Measurements from ENCODE around the gene PDP2.

The PDP2 gene

GRCh38 chr16:66904846-66905632 lies 24.7 kb downstream of the PDP2 start:
- DNase-seq, result no peak

GRCh38 chr16:66905633-66906539 lies 25.6 kb downstream of the PDP2 start:
- peak; percentile 33 to 39 for DNase-seq

GRCh38 chr16:66906916-66907836 lies 26.9 kb downstream of the PDP2 start:
- DNase-seq, result no peak

- DNase-seq, result no peak
These were observed 27.8 kb downstream of the PDP2 start for GRCh38 chr16:66908116-66908515.

- DNase-seq, result no peak
These were observed 28.6 kb downstream of the PDP2 start for GRCh38 chr16:66908762-66909559.

- no peak for DNase-seq
These were observed 30.0 kb downstream of the PDP2 start for GRCh38 chr16:66910175-66910940.

GRCh38 chr16:66911112-66911511 lies 30.8 kb downstream of the PDP2 start:
- no peak for DNase-seq

GRCh38 chr16:66911801-66912200 lies 31.5 kb downstream of the PDP2 start:
- DNase-seq, result no peak

GRCh38 chr16:66913081-66913480 lies 32.8 kb downstream of the PDP2 start:
- no peak for DNase-seq

- no peak for DNase-seq
These were observed 33.4 kb downstream of the PDP2 start for GRCh38 chr16:66913711-66914110.

- no peak for DNase-seq
These were observed 34.2 kb downstream of the PDP2 start for GRCh38 chr16:66914541-66914940.

GRCh38 chr16:66915041-66915440 lies 34.7 kb downstream of the PDP2 start:
- no peak for DNase-seq

- no peak for DNase-seq
These were observed 36.2 kb downstream of the PDP2 start for GRCh38 chr16:66916518-66916917.

- DNase-seq, result no peak
These were observed 37.4 kb downstream of the PDP2 start for GRCh38 chr16:66917741-66918140.

- DNase-seq, result no peak
These were observed 38.0 kb downstream of the PDP2 start for GRCh38 chr16:66918355-66918754.

- no peak for DNase-seq
These were observed 38.7 kb downstream of the PDP2 start, which contains the start of gene CDH16 for GRCh38 chr16:66918803-66919568. Gene CDH16, minus strand, starts transcription at chr16:66918885. Its CDS starts 820 bp downstream, at chr16:66918065.

GRCh38 chr16:66919569-66920298 lies 39.4 kb downstream of the PDP2 start:
- DNase-seq, result no peak

- no peak for DNase-seq
These were observed 39.9 kb downstream of the PDP2 start for GRCh38 chr16:66920299-66920590.

- no peak for DNase-seq
These were observed 40.8 kb downstream of the PDP2 start for GRCh38 chr16:66920924-66921680.
